Activated B cell treated with CpG ODN at 0.5 μM for 24 hours (primary cell): ENCODE results near the gene CHN1. TPM values are rescaled to one million over a fixed set of nuclear protein-coding genes. Genes with fewer than 3 reads are reported as not detected.

Experiments
- ATAC-seq: fragments of 200-7000 bp; cut with Tn5 transposase; one replicate; pipeline ENCODE4 v1.10.0; 2021; ENCODE audit warnings: low read depth, mild to moderate bottlenecking, moderate library complexity
- CTCF ChIA-PET: fragments of 350-600 bp; sonication (Branson Sonifier 250); formaldehyde crosslinking; loops from one replicate; lab custom pipeline; 2021; ENCODE audit warnings: antibody characterized with exemption; lab: Charles Lee
- POLR2A ChIA-PET: fragments of 350-600 bp; sonication (Branson Sonifier 250); formaldehyde crosslinking; loops from one replicate; lab custom pipeline; 2021; ENCODE audit warnings: antibody characterized with exemption; lab: Charles Lee
- DNase-seq: peaks from one replicate; pipeline ENCODE4 v3.0.0; 2022
- H3K27ac Mint-ChIP-seq: one replicate; pipeline ENCODE4 v1.8.0; 2020; ENCODE audit warnings: mixed read lengths
- H3K27me3 Mint-ChIP-seq: one replicate; pipeline ENCODE4 v1.8.0; 2021; ENCODE audit warnings: mixed read lengths
- H3K36me3 Mint-ChIP-seq: one replicate; pipeline ENCODE4 v1.8.0; 2021; ENCODE audit warnings: low read depth, mixed read lengths
- H3K4me1 Mint-ChIP-seq: one replicate; pipeline ENCODE4 v1.8.0; 2021; ENCODE audit warnings: mixed read lengths
- H3K4me3 Mint-ChIP-seq: one replicate; pipeline ENCODE4 v1.8.0; 2020; ENCODE audit warnings: mild to moderate bottlenecking, mixed read lengths
- H3K9me3 Mint-ChIP-seq: one replicate; pipeline ENCODE4 v1.8.0; 2020; ENCODE audit warnings: mixed read lengths
- intact Hi-C: fragments of 100-400 bp; cut with micrococcal nuclease; formaldehyde crosslinking; loops from one replicate; pipeline ENCODE4 v1.15.1; 2024
- total RNA-seq: library from RNA; stranded (reverse); gene quantifications from 2 replicates; pipeline ENCODE4 v1.2.3, GENCODE V29; 2022
- TF ChIP-seq, protein P1 (sequence below): fragments of 200-600 bp; IDR thresholded peaks from one replicate; pipeline ENCODE4 v1.8.0; 2022; ENCODE audit warnings: antibody characterized with exemption, mild to moderate bottlenecking

Gene CHN1
- total RNA-seq, 1 donor from 2014 or later: 0.80 TPM

GRCh38 chr2:174788291-174788929 lies 216.8 kb downstream of the CHN1 start:
- H3K4me1 Mint-ChIP-seq: peaks cover 2% of the 10 kb centered on the region
- POLR2A ChIA-PET: no interaction called here
- CTCF ChIA-PET: no interaction called here
- DNase-seq: no peak
- TF ChIP-seq, protein P1, sequence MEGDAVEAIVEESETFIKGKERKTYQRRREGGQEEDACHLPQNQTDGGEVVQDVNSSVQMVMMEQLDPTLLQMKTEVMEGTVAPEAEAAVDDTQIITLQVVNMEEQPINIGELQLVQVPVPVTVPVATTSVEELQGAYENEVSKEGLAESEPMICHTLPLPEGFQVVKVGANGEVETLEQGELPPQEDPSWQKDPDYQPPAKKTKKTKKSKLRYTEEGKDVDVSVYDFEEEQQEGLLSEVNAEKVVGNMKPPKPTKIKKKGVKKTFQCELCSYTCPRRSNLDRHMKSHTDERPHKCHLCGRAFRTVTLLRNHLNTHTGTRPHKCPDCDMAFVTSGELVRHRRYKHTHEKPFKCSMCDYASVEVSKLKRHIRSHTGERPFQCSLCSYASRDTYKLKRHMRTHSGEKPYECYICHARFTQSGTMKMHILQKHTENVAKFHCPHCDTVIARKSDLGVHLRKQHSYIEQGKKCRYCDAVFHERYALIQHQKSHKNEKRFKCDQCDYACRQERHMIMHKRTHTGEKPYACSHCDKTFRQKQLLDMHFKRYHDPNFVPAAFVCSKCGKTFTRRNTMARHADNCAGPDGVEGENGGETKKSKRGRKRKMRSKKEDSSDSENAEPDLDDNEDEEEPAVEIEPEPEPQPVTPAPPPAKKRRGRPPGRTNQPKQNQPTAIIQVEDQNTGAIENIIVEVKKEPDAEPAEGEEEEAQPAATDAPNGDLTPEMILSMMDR: no peak
- ATAC-seq: no peak
- H3K4me3 Mint-ChIP-seq: no peak overlapping the region
- H3K27me3 Mint-ChIP-seq: peaks cover 5% of the 10 kb centered on the region
- intact Hi-C loops: no loop called here
- H3K9me3 Mint-ChIP-seq: no peaks in the 10 kb centered on the region
- H3K36me3 Mint-ChIP-seq: no peaks in the 10 kb centered on the region
- H3K27ac Mint-ChIP-seq: no peak overlapping the region

GRCh38 chr2:174787487-174788205 lies 217.5 kb downstream of the CHN1 start:
- Mint-ChIP-seq H3K4me3 (no peak overlapping the region), H3K27ac (no peak overlapping the region)
- intact Hi-C loops: no loop called here

GRCh38 chr2:174786066-174786725 lies 219.0 kb downstream of the CHN1 start:
- ChIA-PET CTCF (no interaction called here), POLR2A (no interaction called here)
- ATAC-seq: no peak
- Mint-ChIP-seq H3K36me3 (no peaks in the 10 kb centered on the region), H3K4me3 (no peak overlapping the region), H3K27ac (no peak overlapping the region), H3K9me3 (no peaks in the 10 kb centered on the region), H3K4me1 (peaks cover 2% of the 10 kb centered on the region), H3K27me3 (peaks cover 9% of the 10 kb centered on the region)
- no peak for DNase-seq
- TF ChIP-seq, protein P1: no peak
- intact Hi-C loops: no loop called here

More at GRCh38 chr2:174787487-174788205, 217.5 kb downstream of the CHN1 start:
- TF ChIP-seq, protein P1: no peak
- peaks cover 5% of the 10 kb centered on the region for H3K27me3 Mint-ChIP-seq
- POLR2A ChIA-PET: no interaction called here
- H3K9me3 Mint-ChIP-seq: no peaks in the 10 kb centered on the region
- ATAC-seq (no peak), DNase-seq (no peak)
- CTCF ChIA-PET: no interaction called here
- H3K4me1 Mint-ChIP-seq: peaks cover 2% of the 10 kb centered on the region
- H3K36me3 Mint-ChIP-seq: no peaks in the 10 kb centered on the region

- no peaks in the 10 kb centered on the region for H3K36me3 Mint-ChIP-seq
- ATAC-seq (no peak), DNase-seq (no peak)
- intact Hi-C loops: no loop called here
- no peak overlapping the region for H3K27ac Mint-ChIP-seq
- ChIA-PET CTCF (no interaction called here), POLR2A (no interaction called here)
- no peaks in the 10 kb centered on the region for H3K9me3 Mint-ChIP-seq
- TF ChIP-seq, protein P1: no peak
- peaks cover 9% of the 10 kb centered on the region for H3K27me3 Mint-ChIP-seq
- H3K4me3 Mint-ChIP-seq: no peak overlapping the region
- peaks cover 2% of the 10 kb centered on the region for H3K4me1 Mint-ChIP-seq
These were observed 219.7 kb downstream of the CHN1 start for GRCh38 chr2:174785481-174785880.

GRCh38 chr2:174784909-174785308 lies 220.3 kb downstream of the CHN1 start:
- H3K27me3 Mint-ChIP-seq: peaks cover 9% of the 10 kb centered on the region
- DNase-seq: no peak
- no peak overlapping the region for H3K4me3 Mint-ChIP-seq
- intact Hi-C loops: no loop called here
- POLR2A ChIA-PET: no interaction called here
- H3K36me3 Mint-ChIP-seq: no peaks in the 10 kb centered on the region
- H3K9me3 Mint-ChIP-seq: no peaks in the 10 kb centered on the region
- H3K4me1 Mint-ChIP-seq: peaks cover 2% of the 10 kb centered on the region
- CTCF ChIA-PET: no interaction called here
- no peak for ATAC-seq
- TF ChIP-seq, protein P1: no peak
- no peak overlapping the region for H3K27ac Mint-ChIP-seq
